Pancreas (tissue), 10 donors: ENCODE results near the gene BCAN. TPM values are rescaled to one million over a fixed set of nuclear protein-coding genes. Genes with fewer than 3 reads are reported as not detected.

Source experiments
- ATAC-seq, 4 donors: fragments of 200-7000 bp; cut with Tn5 transposase; one replicate each; pipeline versions ENCODE4 v1.8.0 to v1.9.1; 2020; ENCODE audit warnings: mild to moderate bottlenecking in 4 of 4, moderate library complexity in 4 of 4
- DNase-seq, 6 donors: peaks; one replicate each; pipeline ENCODE4 v3.0.0-alpha.2; 2020
- FAIRE-seq: peaks from 2 replicates; lab custom pipeline; 2012; peaks lifted over from hg19 to GRCh38; lab: Jason Lieb, UNC
- H3K27ac ChIP-seq, 4 donors: fragments of 200-600 bp; sonication (generic); 1 replicate in 3 of 4; 2 replicates in 1 of 4; pipeline versions ENCODE4 v1.5.0 to v1.8.0; 2020
- H3K27me3 ChIP-seq, 4 donors: fragments of 200-600 bp; one replicate each; pipeline ENCODE4 v1.8.0; 2021
- H3K36me3 ChIP-seq, 3 donors: fragments of 200-600 bp; sonication (generic) in 1 of 3; one replicate each; pipeline versions ENCODE4 v1.5.0 to v1.8.0; 2020 to 2021
- H3K4me1 ChIP-seq, 3 donors: fragments of 200-600 bp; one replicate each; pipeline ENCODE4 v1.8.0; 2021
- H3K4me3 ChIP-seq, 4 donors: fragments of 200-600 bp; sonication (generic) in 2 of 4; one replicate each; pipeline versions ENCODE4 v1.5.0 to v1.8.0; 2020 to 2021
- H3K9me3 ChIP-seq, 4 donors: fragments of 200-600 bp; one replicate each; pipeline ENCODE4 v1.8.0; 2021
- CTCF ChIP-seq, 4 donors: fragments of 200-600 bp; sonication (generic) in 3 of 4; IDR thresholded peaks; one replicate each; pipeline versions ENCODE4 v1.5.0 to v1.8.0; 2021; ENCODE audit warnings: antibody characterized with exemption in 4 of 4
- WGBS, 2 donors: extraction: QIAGEN DNeasy Blood & Tissue Kit; methylation state at CpG; one replicate each; pipeline ENCODE4 v1.1.7; 2013; 5-methylcytosine and 5-hydroxymethylcytosine counted together
- intact Hi-C, 3 donors: fragments of 100-400 bp; cut with DNase I; formaldehyde crosslinking; loops; one replicate each; pipeline versions ENCODE4 v1.11.1 to v1.14.2; 2022
- polyA plus RNA-seq, 2 donors: library from polyadenylated mRNA; stranded (reverse); fragments of 200-250 nt; gene quantifications; one replicate each; pipeline ENCODE4 v1.2.3, GENCODE V29; 2013
- total RNA-seq, 6 donors: library from RNA; stranded (reverse); fragmentation: NEBNext Ultra II Directional in 4 of 6; extraction: Animal tissue kit (Norgen Biotek cat#: 25700) in 4 of 6; gene quantifications; one replicate each; pipeline versions ENCODE4 v1.2.1 to v1.2.4, GENCODE V29; 2021 to 2023
- donor health status: healthy with polysubstance abuse.
- donor health status: DM: no; HTN: no; CAD: no; lungs with moderate emphysema.
- donor health status: DM: no; HTN: no; CAD: no.
- donor health status: control.
- donor health status: control.
- donor health status: Bipolar disorder and iron deficiency.
- donor health status: DM: yes; HTN: yes; CAD: no.
- donor health status: DM: no; HTN: no; CAD: no.
- donor health status: DM: no; HTN: no; CAD: no.
- donor health status: DM: yes; HTN: yes; CAD: no.

Gene BCAN
- total and polyA plus RNA-seq, 8 donors: 0.12 TPM; not detected in 7

GRCh38 chr1:156693848-156694689 lies 52.2 kb downstream of the BCAN start:
- H3K4me1 ChIP-seq: peaks cover 5 to 12% (median 9%) of the 10 kb centered on the region in 3 donors
- no peak overlapping the region for H3K27ac ChIP-seq
- no peaks in the 10 kb centered on the region for H3K9me3 ChIP-seq
- H3K4me3 ChIP-seq: no peak overlapping the region
- DNase-seq (peak in 1 of 6 donors; percentile 51), FAIRE-seq (no peak), ATAC-seq (peak in 2 of 4 donors; percentile 29 to 46)
- H3K27me3 ChIP-seq: no peaks in the 10 kb centered on the region
- H3K36me3 ChIP-seq: no peaks in the 10 kb centered on the region
- TF ChIP-seq CTCF (IDR thresholded peaks at IDR 0.05): no peak
- WGBS, 2 donors: 76 to 80% methylated on average over 12 of the region's 12 CpGs
- intact Hi-C loops: loop anchor here in 2 of 3 donors (5.0 kb wide), 1 partner anchor 33 kb away; the partner anchor contains the start of genes ISG20L2 (in 2 of the 2) and METTL25B (in 2 of the 2)

GRCh38 chr1:156694690-156694962 lies 52.7 kb downstream of the BCAN start:
- TF ChIP-seq CTCF (IDR thresholded peaks at IDR 0.05): no peak
- 89 to 96% methylated on average over 5 of the region's 5 CpGs for WGBS, 2 donors
- DNase-seq (peak in 1 of 6 donors; percentile 6), ATAC-seq (no peak), FAIRE-seq (no peak)
- intact Hi-C loops: loop anchor here in 2 of 3 donors (5.0 kb wide), 1 partner anchor 33 kb away; the partner anchor contains the start of genes ISG20L2 (in 2 of the 2) and METTL25B (in 2 of the 2)
- H3K9me3 ChIP-seq: no peaks in the 10 kb centered on the region
- no peak overlapping the region for H3K4me3 ChIP-seq
- peaks cover 5 to 12% (median 9%) of the 10 kb centered on the region in 3 donors for H3K4me1 ChIP-seq
- no peak overlapping the region for H3K27ac ChIP-seq
- H3K36me3 ChIP-seq: no peaks in the 10 kb centered on the region
- H3K27me3 ChIP-seq: no peaks in the 10 kb centered on the region

- Histone ChIP-seq H3K36me3 (no peaks in the 10 kb centered on the region), H3K4me3 (no peak overlapping the region), H3K4me1 (peaks cover 5 to 9% (median 9%) of the 10 kb centered on the region in 3 donors), H3K27me3 (no peaks in the 10 kb centered on the region), H3K27ac (no peak overlapping the region), H3K9me3 (no peaks in the 10 kb centered on the region)
- FAIRE-seq (no peak), DNase-seq (no peak), ATAC-seq (no peak)
- intact Hi-C loops: no loop called here
- TF ChIP-seq CTCF (IDR thresholded peaks at IDR 0.05): no peak
- WGBS, 2 donors: 85 to 92% methylated on average over 8 of the region's 8 CpGs
Measured at GRCh38 chr1:156696755-156697154, 54.8 kb downstream of the BCAN start.

- Histone ChIP-seq H3K27me3 (no peaks in the 10 kb centered on the region), H3K4me3 (no peak overlapping the region), H3K27ac (no peak overlapping the region), H3K36me3 (no peaks in the 10 kb centered on the region), H3K9me3 (no peaks in the 10 kb centered on the region), H3K4me1 (peaks cover 3 to 5% (median 5%) of the 10 kb centered on the region in 3 donors)
- FAIRE-seq (no peak), ATAC-seq (no peak), DNase-seq (no peak)
- no peak for TF ChIP-seq CTCF (IDR thresholded peaks at IDR 0.05)
- WGBS, 2 donors: 77 to 80% methylated on average over 8 of the region's 8 CpGs
- intact Hi-C loops: no loop called here
Measured at GRCh38 chr1:156697481-156697880, 55.6 kb downstream of the BCAN start.

- H3K27me3 ChIP-seq: peaks cover 0 to 6% (median 0%) of the 10 kb centered on the region in 4 donors
- DNase-seq (no peak), ATAC-seq (no peak), FAIRE-seq (no peak)
- intact Hi-C loops: no loop called here
- no peak for TF ChIP-seq CTCF (IDR thresholded peaks at IDR 0.05)
- H3K4me3 ChIP-seq: no peak overlapping the region
- WGBS, 2 donors: 76 to 77% methylated on average over 1 of the region's 1 CpG
- H3K27ac ChIP-seq: no peak overlapping the region
- H3K4me1 ChIP-seq: no peaks in the 10 kb centered on the region
- H3K9me3 ChIP-seq: no peaks in the 10 kb centered on the region
- no peaks in the 10 kb centered on the region for H3K36me3 ChIP-seq
Measured at GRCh38 chr1:156698995-156699394, 57.1 kb downstream of the BCAN start.
